CD4-positive, alpha-beta T cell treated with Interleukin-1 beta for 1 hour (primary cell): ENCODE measurements around the gene SPRR5.

Experiments
- DNase-seq, 2 donors: peaks; one replicate each; pipeline ENCODE4 v3.0.0-alpha.2; 2020 to 2022

The SPRR5 gene, protein sequence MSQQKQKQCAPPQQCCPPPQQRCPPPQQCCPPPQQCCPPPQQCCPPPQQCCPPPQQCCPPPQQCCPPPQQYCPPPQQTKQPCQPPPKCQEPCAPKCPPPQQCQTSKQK

DNA sequence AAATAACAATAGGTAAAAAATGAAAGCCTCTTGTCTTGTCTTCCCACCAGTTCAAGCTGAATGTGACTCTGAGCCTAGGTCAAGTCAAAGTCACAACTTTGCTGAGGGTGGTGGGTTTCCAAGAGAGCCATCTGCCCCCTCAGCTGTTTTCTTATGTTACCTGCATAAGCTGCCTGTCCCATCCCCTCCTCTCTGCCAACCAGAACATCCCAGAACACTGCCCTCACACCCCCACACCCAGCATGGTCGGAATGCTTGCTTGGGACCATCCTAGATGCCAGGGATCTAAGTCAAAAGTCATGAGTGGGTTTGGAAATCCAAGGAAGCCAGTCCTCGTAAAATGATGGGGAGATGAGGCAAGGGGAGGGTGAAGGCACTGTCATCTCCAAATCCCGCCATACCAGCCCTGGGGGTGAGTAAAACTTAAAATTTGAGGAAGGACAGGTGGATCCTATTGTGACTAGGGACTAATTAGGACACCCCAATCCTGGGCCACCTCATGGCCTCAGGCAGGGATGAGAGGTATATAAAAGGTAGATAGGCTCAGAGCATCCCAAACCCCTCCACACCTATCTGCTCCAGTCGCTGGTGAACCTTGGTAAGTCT, at the start of gene SPRR5:
TSS of gene SPRR5 (plus strand) at position 556 of the 606 bp plus-strand sequence. CDS start 1,349 bp downstream, outside the sequence.
- DNase-seq, result no peak

DNA sequence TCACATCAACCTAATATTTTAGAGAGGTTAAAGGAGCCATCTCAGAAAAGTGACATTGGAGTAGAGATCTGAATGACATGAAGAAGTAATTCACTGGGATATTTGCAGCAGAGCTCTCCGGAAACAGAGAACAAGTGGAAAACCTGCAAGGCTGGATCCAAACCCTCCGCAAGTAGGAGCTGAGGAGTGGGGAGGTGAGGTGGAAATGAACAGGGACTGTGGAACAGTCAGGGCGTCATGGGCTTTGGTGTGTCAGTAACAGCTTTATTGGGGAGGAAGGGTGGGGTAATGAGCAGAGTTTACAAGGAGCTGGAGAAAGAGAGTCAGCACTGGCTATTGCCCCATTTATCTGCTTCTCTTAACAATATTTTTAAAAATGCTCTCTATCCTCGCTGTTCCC, 48.0 kb upstream of the SPRR5 start:
- DNase-seq, result no peak

DNA sequence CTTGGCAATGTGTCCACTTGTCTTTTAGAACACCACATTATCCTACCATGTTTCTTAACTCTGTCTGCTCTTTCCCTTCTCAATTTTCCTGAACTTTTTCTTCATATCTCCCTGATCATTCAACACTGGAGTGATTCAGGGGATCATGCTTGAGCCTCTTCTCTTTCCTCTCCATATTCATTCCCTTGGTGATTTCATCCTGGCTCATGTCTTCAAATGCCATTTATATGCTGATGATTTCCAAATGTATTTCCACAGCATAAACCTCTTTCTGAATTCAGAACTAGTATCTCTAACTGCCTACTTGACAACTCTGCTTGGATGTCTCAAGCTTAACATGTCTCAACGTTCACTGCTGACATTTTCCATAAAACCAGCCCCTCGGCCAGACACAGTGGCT, 47.1 kb upstream of the SPRR5 start:
- DNase-seq, result no peak

DNA sequence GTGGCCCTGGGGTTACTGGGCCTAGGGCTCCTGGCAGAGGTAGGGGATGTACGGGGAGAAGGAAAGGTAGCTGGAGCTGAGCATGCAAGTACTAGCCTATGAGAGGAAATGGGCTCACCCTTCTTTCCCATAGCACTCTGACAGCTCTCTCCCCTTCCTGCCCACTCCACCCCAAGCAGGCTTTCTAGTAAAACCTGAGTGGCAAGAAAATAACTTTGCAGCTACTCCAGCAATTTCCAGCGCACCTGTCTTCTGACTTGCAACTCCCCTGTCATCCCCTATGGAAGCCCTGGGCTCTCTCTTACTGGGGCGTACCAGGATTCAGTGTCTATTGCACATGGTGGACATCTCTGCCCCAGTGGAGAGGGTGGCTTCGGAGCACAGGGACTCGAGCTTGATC, 45.4 kb upstream of the SPRR5 start:
- no peak for DNase-seq

DNA sequence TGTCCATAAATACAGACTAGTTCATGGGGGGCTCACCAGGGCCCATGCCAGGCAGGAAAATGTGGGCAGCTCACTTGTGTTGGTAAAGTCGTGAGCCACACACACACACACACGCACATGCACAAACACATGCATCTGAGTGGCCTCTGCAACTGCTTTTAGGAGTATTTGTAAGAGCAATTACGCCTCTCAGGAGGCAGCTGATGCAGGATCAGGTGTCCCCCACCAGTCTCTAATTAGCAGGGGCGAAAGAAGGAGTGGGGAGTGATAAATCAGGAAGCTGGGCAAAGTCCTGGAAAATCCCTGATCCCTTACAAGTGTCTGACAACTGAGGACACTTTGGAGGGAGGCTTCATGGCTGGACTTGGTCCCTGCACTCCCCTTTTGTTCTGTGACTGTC, 44.4 kb upstream of the SPRR5 start:
- no peak for DNase-seq

GRCh38 chr1:152904688-152905440, 42.1 kb upstream of the SPRR5 start:
- no peak for DNase-seq

GRCh38 chr1:152906023-152906565, 40.9 kb upstream of the SPRR5 start:
- DNase-seq, result no peak

GRCh38 chr1:152907686-152908601, 39.1 kb upstream of the SPRR5 start, which contains the start of gene IVL:
Gene IVL (plus strand): TSS chr1:152908546. CDS start chr1:152909798, 1,252 bp downstream.
- no peak for DNase-seq

GRCh38 chr1:152909206-152909605, 37.8 kb upstream of the SPRR5 start:
- DNase-seq, result no peak

- no peak for DNase-seq
Observed at GRCh38 chr1:152912471-152912870, 34.5 kb upstream of the SPRR5 start.

DNA sequence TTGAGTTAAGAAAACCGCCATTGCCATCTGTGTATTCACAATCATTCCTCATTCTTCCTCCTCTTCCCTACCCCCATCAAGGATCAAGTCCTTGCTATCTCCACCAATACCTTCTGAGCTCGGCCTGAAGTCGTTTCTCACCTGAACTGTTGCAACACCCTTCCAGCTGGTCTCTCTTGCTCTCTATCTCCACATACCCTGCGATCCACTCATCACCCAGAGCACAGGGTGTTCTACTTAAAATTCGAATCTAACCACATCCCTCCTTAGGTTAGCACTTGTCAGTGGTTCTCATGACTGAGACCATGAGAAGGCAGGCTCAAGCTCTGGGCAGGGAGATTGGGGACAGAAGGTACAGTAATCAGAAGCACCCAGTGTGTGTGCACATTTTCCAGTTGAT, 34.1 kb upstream of the SPRR5 start:
- DNase-seq, result no peak

GRCh38 chr1:152917794-152918193, 29.2 kb upstream of the SPRR5 start:
- DNase-seq, result no peak

DNA sequence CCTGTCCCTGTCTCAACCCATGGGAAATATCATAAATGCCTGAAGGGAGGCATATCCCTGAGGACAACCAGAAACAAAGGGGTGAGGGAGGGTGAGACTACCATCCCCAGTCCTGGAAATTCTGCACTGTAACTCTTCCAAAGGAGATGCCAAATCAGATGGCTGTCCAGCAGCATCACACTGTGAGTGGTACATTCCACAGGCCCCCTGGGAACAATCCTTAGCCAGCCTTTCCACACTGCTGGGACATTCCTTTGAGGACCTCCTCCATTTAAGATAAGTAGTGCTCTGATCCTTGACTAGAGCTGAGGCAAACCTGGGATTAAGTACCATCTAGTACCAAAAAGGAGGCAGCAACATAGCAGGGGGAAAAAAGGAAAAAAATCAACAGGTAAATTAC, 27.9 kb upstream of the SPRR5 start:
- DNase-seq, result no peak

- no peak for DNase-seq
Observed at GRCh38 chr1:152924191-152924590, 22.8 kb upstream of the SPRR5 start.

GRCh38 chr1:152926091-152926490, 20.9 kb upstream of the SPRR5 start:
- peak in 1 of 2 donors; percentile 3 for DNase-seq

- no peak for DNase-seq
Observed at GRCh38 chr1:152928671-152929070, 18.3 kb upstream of the SPRR5 start.

DNA sequence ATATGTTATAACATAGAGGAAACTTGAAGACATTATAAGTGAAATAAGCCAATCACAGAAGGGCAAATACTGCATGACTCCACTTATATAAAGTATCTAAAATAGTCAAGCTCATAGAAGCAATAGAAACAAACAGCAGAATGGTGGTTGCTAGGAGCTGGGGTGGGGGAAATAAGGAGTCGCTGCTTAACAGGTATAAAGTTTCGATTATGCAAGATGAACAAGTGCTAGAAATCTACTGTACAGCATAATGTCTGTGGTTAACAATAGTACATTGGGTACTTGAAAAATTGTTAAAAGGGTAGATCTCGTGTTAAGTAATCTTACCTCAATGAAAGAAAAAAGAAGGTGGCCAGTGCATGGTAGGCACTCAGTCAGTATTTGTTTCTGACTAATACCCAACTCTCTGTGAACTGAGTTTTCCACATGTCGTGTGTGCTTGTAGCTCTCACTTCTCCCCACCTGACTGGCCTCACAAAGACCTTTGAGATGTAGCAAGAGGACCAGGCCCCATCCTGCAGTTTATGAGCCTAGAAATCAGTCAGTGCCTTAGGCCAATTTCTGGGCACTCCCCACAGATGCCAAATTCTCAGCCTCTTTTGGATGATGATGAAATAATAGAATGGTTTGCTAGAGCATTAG, 14.7 kb upstream of the SPRR5 start:
- no peak for DNase-seq

GRCh38 chr1:152933196-152933595, 13.8 kb upstream of the SPRR5 start:
- no peak for DNase-seq

- no peak for DNase-seq
Observed at GRCh38 chr1:152940614-152941013, 6.4 kb upstream of the SPRR5 start.

GRCh38 chr1:152941037-152941711, 5.8 kb upstream of the SPRR5 start:
- no peak for DNase-seq

GRCh38 chr1:152942161-152942560, 4.8 kb upstream of the SPRR5 start:
- DNase-seq, result no peak

DNA sequence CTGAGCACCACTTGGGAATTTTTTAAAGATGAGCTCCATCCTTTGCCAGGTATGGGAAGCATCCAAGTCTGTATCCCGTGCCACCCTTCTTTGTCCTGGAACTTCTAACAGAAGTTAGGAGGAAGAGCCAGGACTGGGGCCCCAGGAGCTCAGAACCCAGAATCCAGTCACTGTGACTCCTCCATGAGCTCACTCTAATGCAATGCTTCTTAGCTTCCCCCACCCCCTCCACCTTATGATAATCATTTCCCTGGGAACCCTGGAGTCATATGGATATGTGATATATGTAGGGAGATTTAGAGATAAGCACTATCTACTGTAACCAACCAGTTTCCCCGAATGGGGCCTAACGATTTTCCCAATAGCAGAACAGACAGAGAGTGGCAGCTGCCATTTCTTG, 758 bp upstream of the SPRR5 start:
- DNase-seq, result no peak
